GM21447 (cell line): ENCODE data around the gene EYS.

Experiments used
- ATAC-seq: cut with Tn5 transposase; IDR thresholded peaks from one replicate; pipeline ENCODE4 v1.9.1; 2021; ENCODE audit not compliant: unreplicated experiment

Gene EYS

GRCh38 chr6:64872633-64873032, 834.4 kb downstream of the EYS start:
- ATAC-seq: no peak

- no peak for ATAC-seq
Observed at GRCh38 chr6:64861039-64861651, 845.9 kb downstream of the EYS start.

- no peak for ATAC-seq
Observed at GRCh38 chr6:64860203-64860602, 846.8 kb downstream of the EYS start.

GRCh38 chr6:64850121-64850520, 856.9 kb downstream of the EYS start:
- ATAC-seq: no peak

- ATAC-seq: no peak
Observed at GRCh38 chr6:64848467-64848866, 858.6 kb downstream of the EYS start.

- no peak for ATAC-seq
Observed at GRCh38 chr6:64847396-64847795, 859.6 kb downstream of the EYS start.

- no peak for ATAC-seq
Observed at GRCh38 chr6:64838726-64839125, 868.3 kb downstream of the EYS start.

GRCh38 chr6:64831680-64832079, 875.3 kb downstream of the EYS start:
- ATAC-seq: no peak

GRCh38 chr6:64817525-64817924, 889.5 kb downstream of the EYS start:
- ATAC-seq: no peak

- ATAC-seq: no peak
Observed at GRCh38 chr6:64815718-64816117, 891.3 kb downstream of the EYS start.

- ATAC-seq: no peak
Observed at GRCh38 chr6:64812138-64812537, 894.9 kb downstream of the EYS start.

- no peak for ATAC-seq
Observed at GRCh38 chr6:64811119-64811518, 895.9 kb downstream of the EYS start.

GRCh38 chr6:64807785-64808184, 899.2 kb downstream of the EYS start:
- no peak for ATAC-seq

GRCh38 chr6:64803470-64804166, 903.4 kb downstream of the EYS start:
- ATAC-seq: no peak

GRCh38 chr6:64792534-64792933, 914.5 kb downstream of the EYS start:
- ATAC-seq: no peak

GRCh38 chr6:64789476-64789875, 917.5 kb downstream of the EYS start:
- no peak for ATAC-seq

- no peak for ATAC-seq
Observed at GRCh38 chr6:64786736-64787135, 920.3 kb downstream of the EYS start.

- ATAC-seq: no peak
Observed at GRCh38 chr6:64782877-64783276, 924.1 kb downstream of the EYS start.

- no peak for ATAC-seq
Observed at GRCh38 chr6:64777941-64778785, 928.9 kb downstream of the EYS start.

- no peak for ATAC-seq
Observed at GRCh38 chr6:64776359-64776758, 930.7 kb downstream of the EYS start.

- ATAC-seq: no peak
Observed at GRCh38 chr6:64774881-64775280, 932.1 kb downstream of the EYS start.

GRCh38 chr6:64750910-64751309, 956.1 kb downstream of the EYS start:
- no peak for ATAC-seq
